Activated CD4-positive, alpha-beta memory T cell treated with anti-CD3 and anti-CD28 coated beads, Interleukin-2, amount 10 ng/mL, durations not matched to agents 7 days and 5 days (primary cell): ENCODE results near the gene MICALL1. TPM values are rescaled to one million over a fixed set of nuclear protein-coding genes. Genes with fewer than 3 reads are reported as not detected.

Source experiments
- CTCF ChIA-PET: fragments of 350-600 bp; sonication (Branson Sonifier 250); formaldehyde crosslinking; loops from one replicate; lab custom pipeline; 2021; ENCODE audit warnings: antibody characterized with exemption, inconsistent platforms; lab: Charles Lee
- POLR2A ChIA-PET: fragments of 350-600 bp; sonication (Branson Sonifier 250); formaldehyde crosslinking; loops from one replicate; lab custom pipeline; 2021; ENCODE audit warnings: antibody characterized with exemption; lab: Charles Lee
- DNase-seq: peaks from one replicate; pipeline ENCODE4 v3.0.0-alpha.2; 2020
- H3K27ac Mint-ChIP-seq: one replicate; pipeline ENCODE4 v1.8.0; 2021; ENCODE audit warnings: mild to moderate bottlenecking, mixed read lengths
- H3K27me3 Mint-ChIP-seq: one replicate; pipeline ENCODE4 v1.8.0; 2021; ENCODE audit warnings: mixed read lengths
- H3K36me3 Mint-ChIP-seq: one replicate; pipeline ENCODE4 v1.8.0; 2021; ENCODE audit warnings: low read depth, mixed read lengths
- H3K4me1 Mint-ChIP-seq: one replicate; pipeline ENCODE4 v1.8.0; 2021; ENCODE audit warnings: mixed read lengths
- H3K4me3 Mint-ChIP-seq: one replicate; pipeline ENCODE4 v1.8.0; 2021; ENCODE audit warnings: mild to moderate bottlenecking, mixed read lengths
- H3K9me3 Mint-ChIP-seq: one replicate; pipeline ENCODE4 v1.8.0; 2021; ENCODE audit warnings: mixed read lengths
- total RNA-seq, 2 experiments: library from RNA; stranded (reverse); gene quantifications; one replicate each; pipeline ENCODE4 v1.2.3, GENCODE V29; 2021

MICALL1 gene
- total RNA-seq, 2 experiments from 2014 or later, result 21.8 to 24.1 TPM

DNA sequence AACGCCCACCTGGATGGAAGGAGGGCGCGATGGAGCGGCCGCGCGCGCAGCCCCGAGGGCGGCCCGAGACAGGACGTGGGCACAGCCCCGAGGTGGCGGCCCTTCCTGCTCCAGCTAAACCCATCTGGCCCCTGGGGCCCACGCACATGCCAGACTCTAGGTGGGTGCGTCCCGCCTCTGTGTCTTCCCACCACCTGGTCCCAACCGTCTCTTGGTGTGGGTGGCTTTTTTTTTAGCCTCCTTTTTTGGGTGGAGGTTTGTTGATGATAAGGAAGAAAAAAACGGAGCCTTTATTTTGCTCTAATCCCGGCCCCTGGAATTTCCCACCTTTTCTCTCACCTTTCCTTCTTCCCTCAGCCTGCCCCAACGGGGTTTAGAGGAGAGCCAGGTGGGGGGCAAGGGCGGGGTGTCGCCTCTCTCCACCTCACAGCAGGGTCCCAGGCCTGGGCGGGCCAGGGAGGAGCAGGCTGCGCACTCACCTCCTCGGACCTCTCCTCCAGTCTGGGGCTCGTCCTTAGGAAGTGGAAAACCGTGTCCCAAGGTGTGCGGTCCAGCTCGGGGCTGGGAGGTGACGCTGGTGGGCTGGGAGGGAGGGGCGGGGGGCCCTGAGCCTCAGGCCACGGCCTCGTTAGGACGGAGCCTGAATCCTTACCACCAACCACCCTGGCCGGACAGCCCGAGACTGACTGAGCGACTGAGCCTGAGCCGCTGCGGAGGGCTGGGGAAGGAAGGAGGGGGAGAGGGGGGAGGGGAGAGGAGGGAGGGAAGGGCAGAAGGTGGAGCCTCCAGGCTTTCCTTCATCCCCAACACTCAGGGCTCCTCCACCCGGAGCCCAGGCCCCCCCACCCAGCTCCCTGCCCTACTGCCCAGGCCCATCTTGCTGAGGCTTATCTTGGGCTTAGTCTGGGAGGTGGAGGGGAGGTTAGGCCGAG lies 78.0 kb downstream of the MICALL1 start, which contains the start of gene SOX10:
TSS of gene SOX10 (minus strand) at position 696 of the 932 bp plus-strand sequence. CDS start 771 bp downstream, outside the sequence.
- H3K36me3 Mint-ChIP-seq, result no peaks in the 10 kb centered on the region
- ChIA-PET CTCF (no interaction called here), POLR2A (no interaction called here)
- no peaks in the 10 kb centered on the region for H3K9me3 Mint-ChIP-seq
- no peak for DNase-seq
- H3K4me1 Mint-ChIP-seq, result no peaks in the 10 kb centered on the region
- no peaks in the 10 kb centered on the region for H3K27me3 Mint-ChIP-seq
- no peak within 1 kb of the TSS for H3K4me3 Mint-ChIP-seq
- no peak within 1 kb of the TSS for H3K27ac Mint-ChIP-seq

DNA sequence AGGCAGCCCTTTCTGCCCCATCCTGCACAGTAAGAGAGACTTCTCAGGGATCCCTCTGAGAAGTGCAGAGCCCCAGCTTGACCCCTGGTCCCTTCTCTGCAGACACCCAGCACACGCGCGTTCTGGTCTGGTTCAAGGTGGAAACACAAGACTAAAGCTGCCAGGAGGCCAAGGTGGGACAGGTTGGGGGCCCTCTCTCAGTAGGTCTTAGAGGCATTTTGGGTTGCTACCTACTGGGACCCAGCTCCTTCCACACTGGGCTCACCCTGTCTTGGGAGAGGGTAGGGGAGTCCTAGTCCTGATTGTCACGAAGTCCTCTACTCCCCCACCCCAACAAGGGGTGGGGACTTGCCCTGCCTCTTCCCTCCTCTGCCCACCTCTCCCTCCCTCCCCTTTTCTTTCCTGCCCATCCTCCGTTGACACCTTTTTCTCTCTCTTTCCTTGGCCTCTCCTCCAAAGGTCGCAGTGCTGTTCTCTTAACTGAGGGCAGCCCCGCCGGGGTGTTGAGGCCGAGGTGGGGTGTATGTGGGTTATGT lies 79.0 kb downstream of the MICALL1 start:
- no peak for DNase-seq
- Mint-ChIP-seq H3K27ac (no peak overlapping the region), H3K4me3 (no peak overlapping the region), H3K4me1 (no peaks in the 10 kb centered on the region), H3K27me3 (no peaks in the 10 kb centered on the region), H3K9me3 (no peaks in the 10 kb centered on the region), H3K36me3 (no peaks in the 10 kb centered on the region)
- CTCF ChIA-PET, result no interaction called here
- POLR2A ChIA-PET, result no interaction called here

DNA sequence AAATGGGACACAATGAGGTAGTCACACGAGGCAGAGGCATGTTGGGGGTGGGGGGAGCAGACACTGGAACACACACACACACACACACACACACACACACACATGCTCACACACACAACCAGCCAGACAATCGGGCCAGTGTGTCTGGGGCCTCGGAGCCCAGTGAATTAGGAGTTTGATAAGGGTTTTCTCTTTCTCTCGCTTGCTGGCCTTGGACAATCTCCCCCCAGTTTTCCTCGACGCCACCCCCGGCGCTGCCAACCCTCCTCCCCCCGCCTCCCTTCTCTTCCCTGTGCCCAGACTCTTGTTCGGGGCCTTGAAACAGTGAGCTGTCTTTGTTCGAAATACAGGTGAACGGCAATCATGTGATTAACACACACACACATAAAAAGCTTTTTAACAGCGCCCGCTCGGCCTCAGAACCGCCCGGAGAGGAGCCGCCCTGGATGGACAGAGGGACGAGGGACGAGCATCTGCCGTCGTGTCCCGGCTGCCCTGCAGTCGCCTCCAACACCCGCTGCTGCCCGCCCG lies 79.7 kb downstream of the MICALL1 start:
- Mint-ChIP-seq H3K9me3 (no peaks in the 10 kb centered on the region), H3K4me1 (no peaks in the 10 kb centered on the region), H3K4me3 (no peak overlapping the region), H3K27me3 (no peaks in the 10 kb centered on the region), H3K27ac (no peak overlapping the region), H3K36me3 (no peaks in the 10 kb centered on the region)
- CTCF ChIA-PET, result no interaction called here
- no peak for DNase-seq
- POLR2A ChIA-PET, result no interaction called here

DNA sequence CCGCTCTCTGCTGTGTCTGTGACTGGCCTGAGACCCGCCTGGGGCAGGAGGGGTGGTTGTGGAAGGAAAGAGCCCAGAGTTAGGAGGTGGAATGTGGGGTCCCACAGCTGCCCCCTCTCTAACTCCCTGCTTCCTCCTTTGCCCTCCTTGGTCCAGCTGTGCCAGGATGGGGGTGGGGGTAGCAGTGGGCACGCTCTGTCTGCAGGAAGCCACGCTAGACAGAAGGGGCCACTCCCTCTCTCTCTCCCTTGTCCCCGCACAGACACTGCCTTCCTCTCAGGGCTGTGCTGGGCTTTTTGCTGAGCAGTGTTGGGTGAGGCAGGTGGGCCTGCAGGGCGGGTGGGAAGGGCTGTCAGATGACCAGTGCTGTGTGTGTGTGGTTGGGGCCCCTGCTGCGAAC lies 80.3 kb downstream of the MICALL1 start:
- no peaks in the 10 kb centered on the region for H3K36me3 Mint-ChIP-seq
- ChIA-PET POLR2A (no interaction called here), CTCF (no interaction called here)
- H3K27ac Mint-ChIP-seq, result no peak overlapping the region
- H3K27me3 Mint-ChIP-seq, result no peaks in the 10 kb centered on the region
- DNase-seq, result no peak
- no peaks in the 10 kb centered on the region for H3K9me3 Mint-ChIP-seq
- no peaks in the 10 kb centered on the region for H3K4me1 Mint-ChIP-seq
- no peak overlapping the region for H3K4me3 Mint-ChIP-seq

DNA sequence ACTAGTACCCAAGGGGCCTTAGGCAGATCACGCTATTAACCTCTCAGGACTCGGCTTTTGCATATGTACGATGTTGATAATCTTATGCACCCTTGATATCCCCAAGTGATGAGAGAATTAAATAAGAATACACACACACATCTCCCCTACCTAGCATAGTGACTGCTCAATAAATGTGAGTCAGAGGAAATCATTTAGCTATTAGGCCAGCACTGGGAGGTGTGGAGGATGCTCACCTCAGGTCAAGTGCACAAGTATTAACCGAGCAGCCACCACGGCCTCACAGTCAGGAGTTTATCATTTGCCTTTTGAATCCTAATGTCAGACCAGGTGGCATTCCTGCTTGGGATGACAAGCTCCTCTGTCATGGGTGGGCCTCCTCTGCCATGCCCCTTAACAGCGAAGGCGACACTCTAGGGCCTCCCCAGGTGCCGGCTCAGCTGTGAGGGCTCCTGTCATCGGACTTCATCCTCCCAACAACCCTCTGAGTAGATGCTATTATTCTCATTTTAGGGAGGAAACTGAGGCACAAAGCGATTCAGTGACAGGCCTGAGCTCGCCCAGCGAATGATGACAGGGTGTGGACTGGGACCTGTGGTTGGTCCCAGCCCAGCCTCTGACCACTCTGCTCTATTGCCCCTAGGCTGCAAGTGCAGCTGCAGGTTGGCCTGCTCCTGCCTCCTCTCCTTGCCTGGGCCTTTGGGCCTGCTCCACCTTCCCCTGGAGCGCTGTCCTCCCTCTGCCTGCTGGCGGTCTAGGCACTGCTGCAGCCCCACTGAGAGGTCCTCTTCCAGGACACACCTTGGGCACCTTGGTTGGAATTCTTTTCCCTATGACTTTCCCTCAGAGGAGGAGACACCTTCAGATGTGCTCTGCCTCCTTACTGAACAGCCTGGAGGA lies 83.3 kb downstream of the MICALL1 start:
- no peak for DNase-seq
- H3K27ac Mint-ChIP-seq, result no peak overlapping the region
- no peaks in the 10 kb centered on the region for H3K9me3 Mint-ChIP-seq
- H3K4me3 Mint-ChIP-seq, result no peak overlapping the region
- ChIA-PET CTCF (no interaction called here), POLR2A (no interaction called here)
- H3K4me1 Mint-ChIP-seq, result no peaks in the 10 kb centered on the region
- no peaks in the 10 kb centered on the region for H3K36me3 Mint-ChIP-seq
- H3K27me3 Mint-ChIP-seq, result no peaks in the 10 kb centered on the region

DNA sequence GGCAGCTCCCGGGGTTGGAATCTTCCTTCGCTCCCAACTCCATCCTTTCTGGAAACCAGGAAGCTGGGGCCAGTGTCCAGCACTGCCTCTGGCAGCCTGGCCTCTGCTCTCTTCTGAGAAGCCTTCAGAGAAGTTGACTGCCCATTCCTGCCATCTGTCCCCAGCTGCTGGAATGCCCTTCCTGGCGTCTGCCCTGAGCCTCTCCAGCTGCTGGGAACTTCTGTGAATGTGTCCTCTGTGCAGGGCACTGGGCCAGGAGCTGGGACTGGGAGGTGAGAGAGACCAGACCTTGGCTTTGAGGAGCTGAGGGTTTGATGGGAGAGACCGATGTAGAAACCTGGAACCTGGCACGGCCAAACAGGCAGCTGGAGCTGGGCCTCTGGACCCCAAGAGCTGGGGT lies 84.2 kb downstream of the MICALL1 start:
- H3K27me3 Mint-ChIP-seq, result no peaks in the 10 kb centered on the region
- H3K36me3 Mint-ChIP-seq, result no peaks in the 10 kb centered on the region
- no peak for DNase-seq
- no peak overlapping the region for H3K27ac Mint-ChIP-seq
- H3K4me1 Mint-ChIP-seq, result no peaks in the 10 kb centered on the region
- H3K4me3 Mint-ChIP-seq, result no peak overlapping the region
- CTCF ChIA-PET, result interaction anchor here (0.6 kb wide), 1 partner anchor 20 kb away, joined by 4 read pairs; no protein-coding TSS in a partner anchor
- no peaks in the 10 kb centered on the region for H3K9me3 Mint-ChIP-seq
- POLR2A ChIA-PET, result no interaction called here

DNA sequence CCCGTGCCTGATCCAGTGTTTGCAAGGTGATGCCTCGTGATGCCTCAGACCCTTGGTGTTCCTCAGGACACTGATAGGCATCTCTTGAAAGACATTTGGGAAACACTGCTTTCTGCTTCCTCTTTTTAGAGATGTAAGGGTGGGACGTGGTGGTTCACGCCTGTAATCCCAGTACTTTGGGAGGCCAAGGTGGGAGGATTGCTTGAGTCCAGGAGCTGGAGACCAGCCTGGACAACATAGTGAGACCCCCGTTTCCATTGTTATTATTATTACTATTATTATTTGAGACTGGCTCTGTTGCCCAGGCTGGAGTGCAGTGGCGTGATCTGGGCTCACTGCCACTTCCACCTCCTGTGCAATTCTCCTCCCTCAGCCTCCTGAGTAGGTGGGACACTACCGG lies 84.8 kb downstream of the MICALL1 start:
- ChIA-PET CTCF (interaction anchor here (0.6 kb wide), 1 partner anchor 20 kb away, joined by 4 read pairs; no protein-coding TSS in a partner anchor), POLR2A (no interaction called here)
- H3K36me3 Mint-ChIP-seq, result no peaks in the 10 kb centered on the region
- H3K27ac Mint-ChIP-seq, result no peak overlapping the region
- no peaks in the 10 kb centered on the region for H3K9me3 Mint-ChIP-seq
- H3K27me3 Mint-ChIP-seq, result no peaks in the 10 kb centered on the region
- DNase-seq, result no peak
- H3K4me3 Mint-ChIP-seq, result no peak overlapping the region
- H3K4me1 Mint-ChIP-seq, result no peaks in the 10 kb centered on the region

DNA sequence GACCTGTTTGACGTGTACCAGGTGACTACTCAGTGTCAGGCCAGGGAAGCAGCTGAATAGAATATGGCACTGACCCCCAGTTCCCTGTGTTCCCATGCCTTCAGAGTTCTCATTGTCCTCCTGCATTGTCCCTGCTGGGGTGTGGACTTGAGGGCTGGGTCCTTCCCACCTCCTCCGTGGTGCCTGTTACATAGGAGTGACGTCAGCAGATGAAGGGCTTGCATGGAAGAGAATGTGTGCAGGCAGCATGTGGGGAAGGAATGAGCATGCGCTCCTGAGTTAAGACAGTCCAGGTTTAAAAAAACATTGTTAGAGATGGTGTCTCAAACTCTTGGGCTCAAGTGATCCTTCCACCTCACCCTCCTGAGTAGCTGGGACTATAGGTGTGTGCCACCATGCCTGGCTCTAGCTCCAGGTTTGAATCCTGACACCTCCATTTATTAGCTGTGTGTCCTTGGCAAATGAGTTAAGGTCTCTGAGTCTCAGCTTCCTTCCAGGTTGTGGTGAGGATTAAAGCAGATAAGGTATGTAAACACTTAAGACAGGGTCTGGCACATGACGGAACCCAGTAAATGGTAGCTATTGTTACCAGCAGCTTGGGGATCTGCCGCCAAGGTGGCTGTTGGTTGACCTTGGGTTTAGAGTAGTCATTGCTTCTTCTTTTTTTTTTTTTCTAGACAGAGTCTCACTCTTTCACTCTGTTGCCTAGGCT lies 85.8 kb downstream of the MICALL1 start:
- DNase-seq, result no peak
- Mint-ChIP-seq H3K27me3 (no peaks in the 10 kb centered on the region), H3K4me3 (no peak overlapping the region), H3K4me1 (peaks cover 1% of the 10 kb centered on the region), H3K36me3 (no peaks in the 10 kb centered on the region), H3K27ac (no peak overlapping the region), H3K9me3 (no peaks in the 10 kb centered on the region)
- POLR2A ChIA-PET, result no interaction called here
- CTCF ChIA-PET, result interaction anchor here (1.7 kb wide), 1 partner anchor 174 kb away, joined by 6 read pairs; no protein-coding TSS in a partner anchor

Other genes starting within 250 kb of the MICALL1 start
- 10 to 100 TPM; 19.1 to 21.6 TPM for gene PDXP, start 247.6 kb upstream of the MICALL1 start, total RNA-seq
- 1,000 to 10,000 TPM; 2,209 to 2,240 TPM for gene LGALS1, start 230.7 kb upstream of the MICALL1 start, total RNA-seq
- 10 to 100 TPM; 36.6 to 36.9 TPM for gene NOL12, start 220.0 kb upstream of the MICALL1 start, total RNA-seq
- 10 to 100 TPM; 40.9 to 42.7 TPM for gene TRIOBP, start 209.2 kb upstream of the MICALL1 start, total RNA-seq
- gene GCAT, start 98.4 kb upstream of the MICALL1 start, total RNA-seq, result 10 to 100 TPM; 13.2 to 14.1 TPM
- gene GALR3, start 82.9 kb upstream of the MICALL1 start, total RNA-seq, result not detected
- 10 to 100 TPM; 22.1 TPM for gene ANKRD54, start 62.0 kb upstream of the MICALL1 start, total RNA-seq
- gene EIF3L, start 56.9 kb upstream of the MICALL1 start, total RNA-seq, result 100 to 1,000 TPM; 331 to 348 TPM
- not detected for gene C22orf23, start 47.3 kb downstream of the MICALL1 start, total RNA-seq
- 10 to 100 TPM; 50.1 to 56.4 TPM for gene POLR2F, start 47.4 kb downstream of the MICALL1 start, total RNA-seq
- not detected for gene SOX10, start 78.3 kb downstream of the MICALL1 start, total RNA-seq
- gene PICK1, start 151.1 kb downstream of the MICALL1 start, total RNA-seq, result 10 to 100 TPM; 11.4 to 12.7 TPM
- not detected for gene SLC16A8, start 177.9 kb downstream of the MICALL1 start, total RNA-seq
- under 1 TPM; 0.55 to 0.63 TPM for gene BAIAP2L2, start 204.4 kb downstream of the MICALL1 start, total RNA-seq